HPDE6-E6E7 (cell line): Measurements from ENCODE around the gene GOLGA6L26.
A peak's percentile ranks its signal among the peaks of the same experiment; 100 is the strongest.
"Not testable (repeated sequence)": the region's sequence is repeated elsewhere in the genome, so short reads cannot be mapped to it uniquely, and the experiment has no call there.

Experiments used
- DNase-seq: peaks from one replicate; pipeline ENCODE4 v3.0.0; 2011; ENCODE audit warnings: missing footprints; ENCODE audit errors: extremely low spot score

Gene GOLGA6L26

DNA sequence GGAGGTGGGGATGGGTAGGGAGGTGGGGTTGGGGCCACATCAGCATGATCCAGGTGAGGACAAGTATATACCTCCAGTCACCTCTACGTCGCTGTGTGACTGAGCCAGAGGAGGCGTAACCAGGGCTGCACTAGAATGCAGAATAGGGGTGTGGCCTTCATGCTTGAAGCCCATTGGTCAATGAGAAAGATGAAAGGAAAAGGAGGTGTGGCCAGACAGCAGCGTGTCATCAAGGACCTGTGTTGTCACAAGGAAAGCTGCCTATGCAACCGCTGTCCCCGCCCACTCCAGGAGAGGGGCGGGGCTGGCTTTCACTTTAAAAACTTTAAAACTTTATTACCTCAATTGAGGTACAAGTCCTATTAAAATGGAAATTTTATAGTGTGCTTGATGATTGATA, at the start of gene GOLGA6L26:
Gene GOLGA6L26 (minus strand): TSS at position 101 of the 400 bp plus-strand sequence. CDS start 61 bp downstream, at position 40.
- not testable (repeated sequence) for DNase-seq

DNA sequence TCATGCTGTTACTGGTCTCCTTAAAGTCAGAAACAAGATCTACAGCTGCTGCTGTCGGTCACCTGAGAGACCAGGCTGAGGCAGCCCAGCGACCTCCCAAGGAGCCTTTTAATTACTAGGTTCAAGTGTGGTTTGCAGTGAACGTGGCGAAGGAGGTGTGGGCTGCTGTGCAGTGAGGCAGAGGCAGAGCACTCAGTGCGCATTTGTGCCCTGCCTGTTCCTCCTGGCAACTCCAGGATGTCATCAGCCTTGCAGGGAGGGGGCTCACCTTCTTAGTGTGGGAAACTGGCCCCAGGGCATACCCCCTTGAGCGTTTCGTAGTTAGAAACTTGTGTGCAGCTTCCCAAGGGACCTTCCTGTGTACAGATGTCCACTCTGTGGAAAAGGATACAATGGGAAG, 47.2 kb upstream of the GOLGA6L26 start:
- DNase-seq = not testable (repeated sequence)

DNA sequence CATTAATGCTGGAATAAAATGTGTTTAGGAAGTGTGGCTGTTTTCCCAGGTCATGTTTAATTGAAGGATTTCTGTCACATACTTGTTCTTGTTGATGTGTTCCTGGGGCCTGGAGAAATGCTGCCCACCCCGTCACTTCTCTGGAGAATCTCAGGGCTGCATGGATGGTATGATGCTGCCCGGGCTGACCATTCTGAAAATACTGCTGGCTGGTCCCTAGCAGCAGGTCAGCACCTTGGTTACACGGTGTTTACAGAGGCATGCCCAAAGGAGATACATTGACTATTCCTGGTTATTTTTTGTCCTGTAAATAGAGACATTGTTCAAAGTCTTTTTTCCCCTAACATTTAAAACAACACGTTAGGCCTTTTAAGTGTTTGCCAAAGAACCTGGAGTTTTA, 46.7 kb upstream of the GOLGA6L26 start:
- not testable (repeated sequence) for DNase-seq

GRCh38 chr15:23378946-23379345, 45.0 kb upstream of the GOLGA6L26 start:
- not testable (repeated sequence) for DNase-seq

DNA sequence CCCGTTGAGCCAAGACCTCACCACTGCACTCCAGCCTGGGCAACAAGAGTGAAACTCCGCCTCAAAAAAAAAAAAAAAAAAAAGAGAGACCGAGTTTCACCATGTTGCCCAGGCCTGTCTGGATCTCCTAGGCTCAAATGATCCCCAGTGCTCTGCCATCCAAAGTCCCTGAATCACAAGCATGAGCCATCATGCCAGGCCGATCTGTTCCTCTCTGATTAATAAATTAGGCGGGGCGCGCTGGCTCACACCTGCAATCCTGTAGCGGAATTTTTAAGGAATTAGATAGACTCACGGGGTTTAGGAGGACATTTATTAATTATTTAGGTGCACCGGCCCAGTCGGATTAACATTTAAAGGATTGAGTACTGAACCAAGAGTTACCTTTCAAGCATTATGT, 40.2 kb upstream of the GOLGA6L26 start:
- DNase-seq = not testable (repeated sequence)

DNA sequence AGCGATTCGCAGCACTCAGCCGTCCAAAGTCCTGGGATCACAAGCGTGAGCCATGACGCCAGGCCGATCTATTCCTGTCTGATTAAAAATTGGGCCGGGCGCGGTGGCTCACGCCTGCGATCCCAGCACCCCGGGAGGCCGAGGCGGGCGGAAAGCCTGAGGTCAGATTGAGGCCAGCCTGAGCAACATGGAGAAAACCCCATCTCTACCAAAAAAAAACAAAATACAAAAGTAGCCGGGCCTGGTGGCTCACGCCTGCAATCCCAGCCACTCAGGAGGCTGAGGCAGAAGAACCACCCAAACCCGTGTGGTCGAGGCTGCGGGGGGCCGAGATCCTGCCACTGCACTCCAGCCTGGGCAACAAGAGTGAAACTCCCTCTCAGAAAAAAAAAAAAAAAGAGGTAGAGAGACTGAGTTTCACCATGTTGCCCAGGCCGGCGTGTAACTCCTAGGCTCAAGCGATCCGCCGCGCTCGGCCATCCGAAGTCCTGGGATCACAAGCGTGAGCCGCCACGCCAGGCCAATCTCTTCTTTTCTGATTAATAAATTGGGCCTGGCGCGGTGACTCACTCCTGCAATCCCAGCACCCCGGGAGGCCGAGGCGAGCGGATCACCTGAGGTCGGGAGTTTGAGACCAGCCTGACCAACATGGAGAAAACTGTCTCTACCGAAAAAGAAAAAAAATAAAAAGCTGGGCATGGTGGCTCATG, 39.0 kb upstream of the GOLGA6L26 start:
- DNase-seq = not testable (repeated sequence)

GRCh38 chr15:23372284-23372683, 38.3 kb upstream of the GOLGA6L26 start:
- no peak for DNase-seq

- not testable (repeated sequence) for DNase-seq
Measured at GRCh38 chr15:23371868-23372267, 37.9 kb upstream of the GOLGA6L26 start.

- not testable (repeated sequence) for DNase-seq
Measured at GRCh38 chr15:23371134-23371533, 37.1 kb upstream of the GOLGA6L26 start.

DNA sequence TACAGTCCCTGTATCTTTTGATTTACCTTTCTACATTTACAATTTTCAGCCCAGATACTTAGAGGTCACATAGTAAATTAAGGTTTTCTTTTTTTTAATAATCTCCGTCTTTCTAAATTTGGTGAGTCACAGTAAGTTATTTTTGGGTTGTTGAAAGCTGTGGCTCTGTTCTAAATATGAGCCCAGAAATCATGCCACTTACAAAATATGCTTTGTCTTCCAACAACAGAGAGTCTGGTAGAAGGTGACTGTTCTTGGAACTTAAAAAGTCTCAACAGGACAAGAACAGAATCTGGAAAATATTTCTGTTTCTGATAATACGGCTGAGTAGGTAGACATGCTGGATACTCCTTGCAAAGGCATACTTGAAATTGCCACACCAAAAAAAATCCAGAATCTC, 36.6 kb upstream of the GOLGA6L26 start:
- no peak for DNase-seq

- DNase-seq = not testable (repeated sequence)
Measured at GRCh38 chr15:23364261-23364660, 30.3 kb upstream of the GOLGA6L26 start.

DNA sequence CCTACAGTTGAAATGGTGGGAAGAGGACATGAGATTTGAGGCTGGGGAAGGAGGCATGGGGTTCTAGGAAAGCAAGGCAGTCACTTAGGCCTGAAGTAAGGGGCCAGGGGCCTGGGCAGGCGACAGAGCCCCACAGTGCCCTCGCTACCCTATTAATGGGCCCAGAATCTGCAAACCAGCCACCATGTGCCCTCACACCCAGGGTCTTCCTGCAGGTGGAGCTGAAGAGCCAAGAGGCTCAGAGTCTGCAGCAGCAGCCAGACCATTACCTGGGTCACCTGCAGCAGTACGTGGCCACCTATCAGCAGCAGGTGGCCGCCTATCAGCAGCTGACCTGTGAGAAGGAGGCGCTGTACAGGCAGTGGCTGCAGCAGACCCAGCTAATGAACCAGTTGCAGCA, 28.6 kb upstream of the GOLGA6L26 start:
- not testable (repeated sequence) for DNase-seq

- not testable (repeated sequence) for DNase-seq
Measured at GRCh38 chr15:23354448-23354847, 20.5 kb upstream of the GOLGA6L26 start, which contains the start of gene GOLGA8S. Gene GOLGA8S, plus strand, starts transcription at chr15:23354748. Its CDS starts 62 bp downstream, at chr15:23354810.

GRCh38 chr15:23311233-23311632, 22.8 kb downstream of the GOLGA6L26 start:
- not testable (repeated sequence) for DNase-seq

DNA sequence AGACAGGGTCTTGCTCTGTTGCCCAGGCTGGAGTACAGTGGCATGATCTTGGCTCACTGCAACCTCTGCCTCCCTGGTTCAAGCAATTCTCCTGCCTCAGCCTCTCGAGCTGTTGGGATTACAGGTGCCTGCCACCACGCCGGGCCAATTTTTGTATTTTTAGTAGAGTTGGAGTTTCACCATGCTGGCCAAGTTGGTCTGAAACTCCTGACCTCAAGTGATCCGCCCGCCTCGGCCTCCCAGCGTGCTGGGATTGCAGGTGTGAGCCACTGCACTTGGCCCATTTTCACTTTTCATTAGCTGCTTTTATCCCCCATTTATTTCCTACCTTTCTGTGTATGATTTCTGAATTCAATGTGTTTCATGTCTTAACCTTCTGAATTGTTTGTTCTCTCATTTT, 28.1 kb downstream of the GOLGA6L26 start:
- DNase-seq = not testable (repeated sequence)

DNA sequence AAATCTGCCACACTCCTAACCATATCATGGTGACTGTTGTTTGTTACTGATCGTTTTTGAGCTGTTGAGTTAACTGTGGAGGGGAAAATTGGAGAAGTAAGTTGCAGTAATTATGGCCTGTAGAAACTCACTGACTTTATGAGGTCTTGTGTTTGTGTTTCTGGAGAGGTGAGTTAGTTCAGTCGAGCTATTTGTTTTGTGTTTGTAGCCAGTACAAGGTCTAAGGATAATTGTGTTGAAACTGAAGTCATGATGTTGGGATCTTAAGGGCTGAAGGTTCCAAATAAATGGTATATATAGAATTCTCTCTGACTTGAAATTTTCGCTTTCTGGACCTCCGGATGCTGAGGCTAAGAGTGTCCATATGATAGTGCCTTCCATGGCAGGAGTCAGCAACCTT, 29.2 kb downstream of the GOLGA6L26 start:
- not testable (repeated sequence) for DNase-seq

- DNase-seq = not testable (repeated sequence)
Measured at GRCh38 chr15:23304267-23304666, 29.7 kb downstream of the GOLGA6L26 start.

DNA sequence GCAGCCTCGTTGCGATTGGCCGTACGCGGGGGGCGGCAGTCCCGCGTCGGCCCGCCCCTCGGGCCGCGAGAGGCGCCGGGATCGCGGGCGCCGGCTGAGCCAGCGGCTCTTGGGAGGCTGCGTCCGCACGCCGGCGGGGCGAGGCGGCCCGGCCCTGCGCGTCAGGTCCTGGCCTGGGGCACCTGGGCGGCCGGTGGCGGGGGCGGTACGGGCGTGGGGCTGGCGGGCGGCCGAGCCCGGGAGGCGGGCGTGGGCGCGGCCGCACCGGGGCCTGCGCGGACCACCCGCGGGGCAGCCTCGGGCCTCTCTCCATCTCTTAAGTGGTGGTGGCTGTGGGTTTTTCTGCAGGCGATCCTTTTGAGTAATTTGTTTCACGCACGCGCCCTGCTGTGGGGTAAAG, 30.3 kb downstream of the GOLGA6L26 start:
- peak; percentile 3 for DNase-seq

GRCh38 chr15:23303246-23303645, 30.8 kb downstream of the GOLGA6L26 start:
- not testable (repeated sequence) for DNase-seq
